ENCODE measurements around the gene GORAB. TPM values are rescaled to one million over a fixed set of nuclear protein-coding genes. Genes with fewer than 3 reads are reported as not detected.

GORAB gene
- polyA plus RNA-seq, 3 donors = 0.86 to 17.5 (median 3.3) TPM

DNA sequence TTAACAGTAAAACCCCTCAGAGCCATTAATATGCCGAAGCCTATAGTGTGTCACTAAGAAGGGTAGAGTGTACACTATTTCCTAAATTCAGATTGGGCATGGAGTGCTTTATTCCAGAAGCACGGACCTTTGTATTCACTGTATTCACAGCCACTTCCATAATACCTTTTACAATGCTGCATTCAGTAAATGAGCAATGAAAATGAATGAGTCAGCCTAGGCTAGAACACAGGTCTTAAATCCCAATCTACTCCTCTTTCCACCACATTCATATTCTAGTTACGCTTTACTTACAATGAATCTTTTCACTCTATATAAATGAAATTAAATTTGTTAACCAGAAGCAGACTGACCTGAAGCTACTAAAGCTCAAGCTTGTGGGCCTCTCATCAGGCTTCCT, 13.0 kb upstream of the GORAB start:
- H4K20me1 ChIP-seq (ENCODE audit: insufficient read depth, low read length) = no peaks in the 10 kb centered on the region
- no peaks in the 10 kb centered on the region for H3K4me1 ChIP-seq (ENCODE audit: control insufficient read depth in 1 of 2, insufficient read depth in 2 of 2, low read length in 2 of 2)
- no peaks in the 10 kb centered on the region for H3K79me2 ChIP-seq (ENCODE audit: insufficient read depth, low read length)
- no peak overlapping the region for H3K27ac Mint-ChIP-seq
- H3K4me3 ChIP-seq (replicated peaks in 1 of 3; ENCODE audit: low read depth in 2 of 3, low read length in 3 of 3) = no peak overlapping the region
- no peaks in the 10 kb centered on the region for H3K36me3 ChIP-seq (replicated peaks in 1 of 2; ENCODE audit: control insufficient read depth in 1 of 2, insufficient read depth in 2 of 2, low read length in 2 of 2)
- H3K27me3 ChIP-seq (ENCODE audit: control insufficient read depth in 2 of 2, insufficient read depth in 2 of 2, low read length in 2 of 2) = no peaks in the 10 kb centered on the region
- no CpG with 5 or more reads among the region's 3 CpGs for WGBS (ENCODE audit: insufficient coverage)
- peaks cover 0 to 5% (median 5%) of the 10 kb centered on the region in 3 donors for H3K27me3 Mint-ChIP-seq (ENCODE audit: low read depth in 3 of 3)
- H3K36me3 Mint-ChIP-seq = no peaks in the 10 kb centered on the region
- no peaks in the 10 kb centered on the region for H3K9me3 ChIP-seq (replicated peaks in 1 of 2; ENCODE audit: control insufficient read depth in 1 of 2, insufficient read depth in 1 of 2, low read length in 2 of 2)
- DNase-seq = no peak
- H3K9ac ChIP-seq (ENCODE audit: insufficient read depth, low read length, poor library complexity, severe bottlenecking) = no peak overlapping the region
- peaks cover 0 to 1% (median 0%) of the 10 kb centered on the region in 7 donors for H3K9me3 Mint-ChIP-seq
- TF ChIP-seq, protein P1, sequence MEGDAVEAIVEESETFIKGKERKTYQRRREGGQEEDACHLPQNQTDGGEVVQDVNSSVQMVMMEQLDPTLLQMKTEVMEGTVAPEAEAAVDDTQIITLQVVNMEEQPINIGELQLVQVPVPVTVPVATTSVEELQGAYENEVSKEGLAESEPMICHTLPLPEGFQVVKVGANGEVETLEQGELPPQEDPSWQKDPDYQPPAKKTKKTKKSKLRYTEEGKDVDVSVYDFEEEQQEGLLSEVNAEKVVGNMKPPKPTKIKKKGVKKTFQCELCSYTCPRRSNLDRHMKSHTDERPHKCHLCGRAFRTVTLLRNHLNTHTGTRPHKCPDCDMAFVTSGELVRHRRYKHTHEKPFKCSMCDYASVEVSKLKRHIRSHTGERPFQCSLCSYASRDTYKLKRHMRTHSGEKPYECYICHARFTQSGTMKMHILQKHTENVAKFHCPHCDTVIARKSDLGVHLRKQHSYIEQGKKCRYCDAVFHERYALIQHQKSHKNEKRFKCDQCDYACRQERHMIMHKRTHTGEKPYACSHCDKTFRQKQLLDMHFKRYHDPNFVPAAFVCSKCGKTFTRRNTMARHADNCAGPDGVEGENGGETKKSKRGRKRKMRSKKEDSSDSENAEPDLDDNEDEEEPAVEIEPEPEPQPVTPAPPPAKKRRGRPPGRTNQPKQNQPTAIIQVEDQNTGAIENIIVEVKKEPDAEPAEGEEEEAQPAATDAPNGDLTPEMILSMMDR (IDR thresholded peaks at IDR 0.05) = no peak
- no peak overlapping the region for H3K4me2 ChIP-seq (replicated peaks; ENCODE audit: extremely low read depth, low read length, poor library complexity, severe bottlenecking)
- intact Hi-C loops (cut with micrococcal nuclease) = no loop called here
- H3K4me1 Mint-ChIP-seq = no peaks in the 10 kb centered on the region
- H3K4me3 Mint-ChIP-seq = no peak overlapping the region
- no peak overlapping the region for H3K27ac ChIP-seq (ENCODE audit: low read depth in 1 of 2, low read length in 2 of 2)
- no peak overlapping the region for H2AFZ ChIP-seq (ENCODE audit: insufficient read depth, low read depth, low read length, poor library complexity, severe bottlenecking)

DNA sequence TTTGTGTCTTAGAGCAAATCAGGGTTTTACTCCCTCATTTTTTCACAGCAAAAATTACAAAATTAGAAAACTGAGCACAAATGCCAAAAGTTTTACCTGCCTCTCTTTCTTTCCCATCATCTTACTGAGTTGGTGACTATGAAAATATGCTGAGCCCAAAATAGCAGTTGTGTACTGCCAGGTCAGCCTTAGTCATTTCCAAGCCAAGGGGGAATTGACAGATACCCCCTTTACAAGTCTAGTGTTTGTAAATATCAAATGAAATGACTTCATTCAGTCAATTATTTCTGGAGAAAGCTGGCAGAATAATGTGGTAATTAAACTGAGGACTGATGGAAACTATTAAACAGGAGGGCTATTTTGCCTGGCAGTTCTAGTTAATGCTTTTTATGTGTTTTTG, 11.4 kb upstream of the GORAB start:
- TF ChIP-seq, protein P1 (IDR thresholded peaks at IDR 0.05) = no peak
- no peak overlapping the region for H2AFZ ChIP-seq (ENCODE audit: insufficient read depth, low read depth, low read length, poor library complexity, severe bottlenecking)
- H3K4me2 ChIP-seq (replicated peaks; ENCODE audit: extremely low read depth, low read length, poor library complexity, severe bottlenecking) = no peak overlapping the region
- H3K27me3 Mint-ChIP-seq (ENCODE audit: low read depth in 3 of 3) = peaks cover 0 to 11% (median 6%) of the 10 kb centered on the region in 3 donors
- no peaks in the 10 kb centered on the region for H3K36me3 Mint-ChIP-seq
- no peaks in the 10 kb centered on the region for H3K79me2 ChIP-seq (ENCODE audit: insufficient read depth, low read length)
- H3K4me3 ChIP-seq (replicated peaks in 1 of 3; ENCODE audit: low read depth in 2 of 3, low read length in 3 of 3) = no peak overlapping the region
- H3K9me3 ChIP-seq (replicated peaks in 1 of 2; ENCODE audit: control insufficient read depth in 1 of 2, insufficient read depth in 1 of 2, low read length in 2 of 2) = no peaks in the 10 kb centered on the region
- H3K4me1 ChIP-seq (ENCODE audit: control insufficient read depth in 1 of 2, insufficient read depth in 2 of 2, low read length in 2 of 2) = no peaks in the 10 kb centered on the region
- H3K4me3 Mint-ChIP-seq = no peak overlapping the region
- no peak for DNase-seq
- no peaks in the 10 kb centered on the region for H4K20me1 ChIP-seq (ENCODE audit: insufficient read depth, low read length)
- no peaks in the 10 kb centered on the region for H3K36me3 ChIP-seq (replicated peaks in 1 of 2; ENCODE audit: control insufficient read depth in 1 of 2, insufficient read depth in 2 of 2, low read length in 2 of 2)
- intact Hi-C loops (cut with micrococcal nuclease) = no loop called here
- no peak overlapping the region for H3K9ac ChIP-seq (ENCODE audit: insufficient read depth, low read length, poor library complexity, severe bottlenecking)
- peaks cover 0 to 3% of the 10 kb centered on the region in 2 donors for H3K27me3 ChIP-seq (ENCODE audit: control insufficient read depth in 2 of 2, insufficient read depth in 2 of 2, low read length in 2 of 2)
- H3K27ac Mint-ChIP-seq = no peak overlapping the region
- H3K9me3 Mint-ChIP-seq = peaks cover 0 to 2% (median 0%) of the 10 kb centered on the region in 7 donors
- no peaks in the 10 kb centered on the region for H3K4me1 Mint-ChIP-seq
- H3K27ac ChIP-seq (ENCODE audit: low read depth in 1 of 2, low read length in 2 of 2) = no peak overlapping the region
